ENCODE measurements around the gene SH3BGRL.

DNA sequence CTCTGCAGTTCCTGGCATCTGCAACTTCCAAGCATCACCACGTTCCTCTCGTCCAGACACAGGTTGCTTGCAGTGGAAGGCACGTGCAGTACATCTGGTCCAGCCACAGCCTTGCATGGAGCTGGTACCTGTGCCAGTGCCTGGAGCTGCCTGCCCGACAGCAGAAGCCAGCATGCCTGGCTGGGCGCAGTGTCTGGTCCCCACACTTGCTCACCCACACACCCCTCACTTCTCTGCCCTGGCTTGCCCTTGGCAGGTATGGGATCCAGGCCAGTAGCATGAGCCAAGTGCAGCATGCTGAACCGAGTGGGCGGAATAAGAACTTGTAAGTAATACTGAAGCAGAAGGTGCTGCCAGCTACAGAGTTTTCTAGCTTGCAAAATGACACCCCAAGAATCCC is 39.9 kb downstream of the SH3BGRL start:
- TF ChIP-seq, protein P1, sequence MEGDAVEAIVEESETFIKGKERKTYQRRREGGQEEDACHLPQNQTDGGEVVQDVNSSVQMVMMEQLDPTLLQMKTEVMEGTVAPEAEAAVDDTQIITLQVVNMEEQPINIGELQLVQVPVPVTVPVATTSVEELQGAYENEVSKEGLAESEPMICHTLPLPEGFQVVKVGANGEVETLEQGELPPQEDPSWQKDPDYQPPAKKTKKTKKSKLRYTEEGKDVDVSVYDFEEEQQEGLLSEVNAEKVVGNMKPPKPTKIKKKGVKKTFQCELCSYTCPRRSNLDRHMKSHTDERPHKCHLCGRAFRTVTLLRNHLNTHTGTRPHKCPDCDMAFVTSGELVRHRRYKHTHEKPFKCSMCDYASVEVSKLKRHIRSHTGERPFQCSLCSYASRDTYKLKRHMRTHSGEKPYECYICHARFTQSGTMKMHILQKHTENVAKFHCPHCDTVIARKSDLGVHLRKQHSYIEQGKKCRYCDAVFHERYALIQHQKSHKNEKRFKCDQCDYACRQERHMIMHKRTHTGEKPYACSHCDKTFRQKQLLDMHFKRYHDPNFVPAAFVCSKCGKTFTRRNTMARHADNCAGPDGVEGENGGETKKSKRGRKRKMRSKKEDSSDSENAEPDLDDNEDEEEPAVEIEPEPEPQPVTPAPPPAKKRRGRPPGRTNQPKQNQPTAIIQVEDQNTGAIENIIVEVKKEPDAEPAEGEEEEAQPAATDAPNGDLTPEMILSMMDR (IDR thresholded peaks at IDR 0.05), result no peak
- TF ChIP-seq POLR2AphosphoS5 (IDR thresholded peaks at IDR 0.05), result no peak
- TF ChIP-seq POLR2A (IDR thresholded peaks at IDR 0.05), result no peak

Measured in transverse colon (tissue), 4 donors.